HEK293 (cell line): ENCODE results near the gene HES7.

ENCODE experiments used
- ZNF274 ChIP-seq, 2 experiments: fragments of 200-500 bp in 1 of 2; fragments of 450-650 bp in 1 of 2; sonication (Bioruptor generic) in 1 of 2; formaldehyde crosslinking in 1 of 2; IDR thresholded peaks; 2 replicates each; pipeline versions ENCODE4 v1.5.1 to v1.6.1; 2014 to 2016; ENCODE audit warnings: borderline replicate concordance in 1 of 2, inconsistent platforms in 1 of 2, low read length in 1 of 2, missing biosample characterization in 1 of 2, missing genetic modification characterization in 1 of 2
- TF ChIP-seq, protein P1 (sequence below): fragments of 450-650 bp; formaldehyde crosslinking; IDR thresholded peaks from 2 replicates; pipeline ENCODE4 v1.5.1; 2016; ENCODE audit warnings: missing biosample characterization, missing genetic modification characterization
- TF ChIP-seq, protein P2 (sequence below): fragments of 450-650 bp; formaldehyde crosslinking; IDR thresholded peaks from 2 replicates; pipeline ENCODE4 v1.5.1; 2016; ENCODE audit warnings: missing biosample characterization, missing genetic modification characterization

GRCh38 chr17:8121407-8121680 lies 2.6 kb downstream of the HES7 start:
- TF ChIP-seq, protein P1, sequence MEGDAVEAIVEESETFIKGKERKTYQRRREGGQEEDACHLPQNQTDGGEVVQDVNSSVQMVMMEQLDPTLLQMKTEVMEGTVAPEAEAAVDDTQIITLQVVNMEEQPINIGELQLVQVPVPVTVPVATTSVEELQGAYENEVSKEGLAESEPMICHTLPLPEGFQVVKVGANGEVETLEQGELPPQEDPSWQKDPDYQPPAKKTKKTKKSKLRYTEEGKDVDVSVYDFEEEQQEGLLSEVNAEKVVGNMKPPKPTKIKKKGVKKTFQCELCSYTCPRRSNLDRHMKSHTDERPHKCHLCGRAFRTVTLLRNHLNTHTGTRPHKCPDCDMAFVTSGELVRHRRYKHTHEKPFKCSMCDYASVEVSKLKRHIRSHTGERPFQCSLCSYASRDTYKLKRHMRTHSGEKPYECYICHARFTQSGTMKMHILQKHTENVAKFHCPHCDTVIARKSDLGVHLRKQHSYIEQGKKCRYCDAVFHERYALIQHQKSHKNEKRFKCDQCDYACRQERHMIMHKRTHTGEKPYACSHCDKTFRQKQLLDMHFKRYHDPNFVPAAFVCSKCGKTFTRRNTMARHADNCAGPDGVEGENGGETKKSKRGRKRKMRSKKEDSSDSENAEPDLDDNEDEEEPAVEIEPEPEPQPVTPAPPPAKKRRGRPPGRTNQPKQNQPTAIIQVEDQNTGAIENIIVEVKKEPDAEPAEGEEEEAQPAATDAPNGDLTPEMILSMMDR (tag by site-specific recombination): no peak
- TF ChIP-seq, protein P2, sequence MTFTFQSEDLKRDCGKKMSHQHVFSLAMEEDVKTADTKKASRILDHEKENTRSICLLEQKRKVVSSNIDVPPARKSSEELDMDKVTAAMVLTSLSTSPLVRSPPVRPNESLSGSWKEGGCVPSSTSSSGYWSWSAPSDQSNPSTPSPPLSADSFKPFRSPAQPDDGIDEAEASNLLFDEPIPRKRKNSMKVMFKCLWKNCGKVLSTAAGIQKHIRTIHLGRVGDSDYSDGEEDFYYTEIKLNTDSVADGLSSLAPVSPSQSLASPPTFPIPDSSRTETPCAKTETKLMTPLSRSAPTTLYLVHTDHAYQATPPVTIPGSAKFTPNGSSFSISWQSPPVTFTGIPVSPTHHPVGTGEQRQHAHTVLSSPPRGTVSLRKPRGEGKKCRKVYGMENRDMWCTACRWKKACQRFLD (tag by site-specific recombination): no peak
- TF ChIP-seq ZNF274 (IDR thresholded peaks at IDR 0.05; ENCODE audit: low read length): no peak
- no peak for TF ChIP-seq ZNF274 (tag by site-specific recombination; IDR thresholded peaks at IDR 0.05; ENCODE audit: borderline replicate concordance)
